ENCODE measurements around the gene THSD8. TPM values are rescaled to one million over a fixed set of nuclear protein-coding genes. Genes with fewer than 3 reads are reported as not detected.

Gene THSD8
- total and polyA plus RNA-seq, 4 donors = 0.22 to 0.35 (median 0.33) TPM; not detected in 1

- Histone ChIP-seq H3K4me3 (ENCODE audit: low read depth in 1 of 3, low read length in 3 of 3) (no peak overlapping the region), H3K9ac (ENCODE audit: low read depth in 1 of 2, low read length in 2 of 2) (no peak overlapping the region), H3K27me3 (ENCODE audit: control insufficient read depth in 4 of 4, insufficient read depth in 4 of 4, low read length in 3 of 4) (no peaks in the 10 kb centered on the region), H3K9me3 (ENCODE audit: control insufficient read depth in 4 of 4, low read length in 3 of 4) (no peaks in the 10 kb centered on the region), H3K36me3 (ENCODE audit: control insufficient read depth in 4 of 4, insufficient read depth in 3 of 4, low read depth in 1 of 4, low read length in 3 of 4) (peaks cover 6 to 27% (median 9%) of the 10 kb centered on the region in 4 donors), H3K27ac (ENCODE audit: low read depth in 1 of 2, low read length in 2 of 2) (no peak overlapping the region), H3K4me1 (ENCODE audit: control insufficient read depth in 4 of 4, insufficient read depth in 4 of 4, low read length in 3 of 4) (peaks cover under 1 to 9% (median 1%) of the 10 kb centered on the region in 4 donors)
- no peak for DNase-seq (ENCODE audit: low spot score)
- WGBS = 78% methylated on average over 37 of the region's 37 CpGs
- TF ChIP-seq, protein P1, sequence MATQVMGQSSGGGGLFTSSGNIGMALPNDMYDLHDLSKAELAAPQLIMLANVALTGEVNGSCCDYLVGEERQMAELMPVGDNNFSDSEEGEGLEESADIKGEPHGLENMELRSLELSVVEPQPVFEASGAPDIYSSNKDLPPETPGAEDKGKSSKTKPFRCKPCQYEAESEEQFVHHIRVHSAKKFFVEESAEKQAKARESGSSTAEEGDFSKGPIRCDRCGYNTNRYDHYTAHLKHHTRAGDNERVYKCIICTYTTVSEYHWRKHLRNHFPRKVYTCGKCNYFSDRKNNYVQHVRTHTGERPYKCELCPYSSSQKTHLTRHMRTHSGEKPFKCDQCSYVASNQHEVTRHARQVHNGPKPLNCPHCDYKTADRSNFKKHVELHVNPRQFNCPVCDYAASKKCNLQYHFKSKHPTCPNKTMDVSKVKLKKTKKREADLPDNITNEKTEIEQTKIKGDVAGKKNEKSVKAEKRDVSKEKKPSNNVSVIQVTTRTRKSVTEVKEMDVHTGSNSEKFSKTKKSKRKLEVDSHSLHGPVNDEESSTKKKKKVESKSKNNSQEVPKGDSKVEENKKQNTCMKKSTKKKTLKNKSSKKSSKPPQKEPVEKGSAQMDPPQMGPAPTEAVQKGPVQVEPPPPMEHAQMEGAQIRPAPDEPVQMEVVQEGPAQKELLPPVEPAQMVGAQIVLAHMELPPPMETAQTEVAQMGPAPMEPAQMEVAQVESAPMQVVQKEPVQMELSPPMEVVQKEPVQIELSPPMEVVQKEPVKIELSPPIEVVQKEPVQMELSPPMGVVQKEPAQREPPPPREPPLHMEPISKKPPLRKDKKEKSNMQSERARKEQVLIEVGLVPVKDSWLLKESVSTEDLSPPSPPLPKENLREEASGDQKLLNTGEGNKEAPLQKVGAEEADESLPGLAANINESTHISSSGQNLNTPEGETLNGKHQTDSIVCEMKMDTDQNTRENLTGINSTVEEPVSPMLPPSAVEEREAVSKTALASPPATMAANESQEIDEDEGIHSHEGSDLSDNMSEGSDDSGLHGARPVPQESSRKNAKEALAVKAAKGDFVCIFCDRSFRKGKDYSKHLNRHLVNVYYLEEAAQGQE (IDR thresholded peaks at IDR 0.05) = no peak
- TF ChIP-seq FOXA1 (IDR thresholded peaks at IDR 0.05) (no peak), TAF1 (conservative IDR thresholded peaks at IDR 0.05) (no peak), RAD21 (IDR thresholded peaks at IDR 0.05) (no peak), EGR1 (IDR thresholded peaks at IDR 0.05; ENCODE audit: low read depth in 2 of 2) (no peak), SP1 (IDR thresholded peaks at IDR 0.05) (no peak), JUND (IDR thresholded peaks at IDR 0.05) (no peak), ZBTB33 (IDR thresholded peaks at IDR 0.05) (no peak), ATF3 (IDR thresholded peaks at IDR 0.05) (no peak), HNF4G (IDR thresholded peaks at IDR 0.05) (no peak), HNF4A (conservative IDR thresholded peaks at IDR 0.05) (no peak), FOXA2 (IDR thresholded peaks at IDR 0.05) (no peak), RXRA (IDR thresholded peaks at IDR 0.05) (no peak), GABPA (IDR thresholded peaks at IDR 0.05 in 1 of 2, conservative IDR thresholded peaks at IDR 0.05 in 1 of 2) (no peak), NR2F2 (IDR thresholded peaks at IDR 0.05) (no peak), YY1 (IDR thresholded peaks at IDR 0.05) (no peak)
- TF ChIP-seq, protein P2, sequence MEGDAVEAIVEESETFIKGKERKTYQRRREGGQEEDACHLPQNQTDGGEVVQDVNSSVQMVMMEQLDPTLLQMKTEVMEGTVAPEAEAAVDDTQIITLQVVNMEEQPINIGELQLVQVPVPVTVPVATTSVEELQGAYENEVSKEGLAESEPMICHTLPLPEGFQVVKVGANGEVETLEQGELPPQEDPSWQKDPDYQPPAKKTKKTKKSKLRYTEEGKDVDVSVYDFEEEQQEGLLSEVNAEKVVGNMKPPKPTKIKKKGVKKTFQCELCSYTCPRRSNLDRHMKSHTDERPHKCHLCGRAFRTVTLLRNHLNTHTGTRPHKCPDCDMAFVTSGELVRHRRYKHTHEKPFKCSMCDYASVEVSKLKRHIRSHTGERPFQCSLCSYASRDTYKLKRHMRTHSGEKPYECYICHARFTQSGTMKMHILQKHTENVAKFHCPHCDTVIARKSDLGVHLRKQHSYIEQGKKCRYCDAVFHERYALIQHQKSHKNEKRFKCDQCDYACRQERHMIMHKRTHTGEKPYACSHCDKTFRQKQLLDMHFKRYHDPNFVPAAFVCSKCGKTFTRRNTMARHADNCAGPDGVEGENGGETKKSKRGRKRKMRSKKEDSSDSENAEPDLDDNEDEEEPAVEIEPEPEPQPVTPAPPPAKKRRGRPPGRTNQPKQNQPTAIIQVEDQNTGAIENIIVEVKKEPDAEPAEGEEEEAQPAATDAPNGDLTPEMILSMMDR (IDR thresholded peaks at IDR 0.05; ENCODE audit: low read depth, low read length, missing input control) = no peak
- TF ChIP-seq, protein P3, sequence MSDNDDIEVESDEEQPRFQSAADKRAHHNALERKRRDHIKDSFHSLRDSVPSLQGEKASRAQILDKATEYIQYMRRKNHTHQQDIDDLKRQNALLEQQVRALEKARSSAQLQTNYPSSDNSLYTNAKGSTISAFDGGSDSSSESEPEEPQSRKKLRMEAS (IDR thresholded peaks at IDR 0.05) = no peak
These were observed 32.2 kb upstream of the THSD8 start for GRCh38 chr19:12769689-12770088.

Measured in liver (tissue), 9 donors.